BJ (cell line): ENCODE data around the gene MCCC1. TPM values are rescaled to one million over a fixed set of nuclear protein-coding genes. Genes with fewer than 3 reads are reported as not detected.
A peak's percentile ranks its signal among the peaks of the same experiment; 100 is the strongest.

Experiments used
- CTCF ChIA-PET: fragments of 350-600 bp; formaldehyde crosslinking; extraction: SDS; loops from one replicate; lab custom pipeline; 2021; ENCODE audit warnings: antibody characterized with exemption, inconsistent platforms; lab: Yijun Ruan, JAX
- POLR2A ChIA-PET: fragments of 300-600 bp; sonication (Branson Sonifier 250); formaldehyde crosslinking; extraction: SDS; loops from one replicate; lab custom pipeline; 2021; ENCODE audit warnings: antibody characterized with exemption; lab: Charles Lee
- DNase-seq: peaks from one replicate; pipeline ENCODE4 v3.0.0-alpha.2; 2011; ENCODE audit warnings: low read depth
- H3K27me3 ChIP-seq: 2 replicates; pipeline ENCODE4 v1.6.0; 2011; ENCODE audit warnings: low read length; ENCODE audit not compliant: control insufficient read depth, insufficient read depth
- H3K36me3 ChIP-seq: 2 replicates; pipeline ENCODE4 v1.5.1; 2011; ENCODE audit warnings: low read length; ENCODE audit not compliant: control insufficient read depth, insufficient read depth
- H3K4me3 ChIP-seq: 2 replicates; pipeline ENCODE4 v1.5.1; 2011; ENCODE audit warnings: low read depth, mild to moderate bottlenecking, control low read depth, low read length
- polyA plus RNA-seq: library from polyadenylated mRNA; depleted of rRNA; stranded (reverse); fragments of >200 nt; gene quantifications from 2 replicates; pipeline ENCODE4 v1.2.3, GENCODE V29; 2011
- TF ChIP-seq, protein P1 (sequence below): IDR thresholded peaks from 2 replicates; pipeline ENCODE4 v1.5.1; 2011; ENCODE audit warnings: low read depth, mild to moderate bottlenecking, control low read depth, inconsistent platforms, low read length, moderate library complexity; ENCODE audit not compliant: insufficient read depth

MCCC1 gene
- polyA plus RNA-seq, 1 experiment = 12.5 TPM

DNA sequence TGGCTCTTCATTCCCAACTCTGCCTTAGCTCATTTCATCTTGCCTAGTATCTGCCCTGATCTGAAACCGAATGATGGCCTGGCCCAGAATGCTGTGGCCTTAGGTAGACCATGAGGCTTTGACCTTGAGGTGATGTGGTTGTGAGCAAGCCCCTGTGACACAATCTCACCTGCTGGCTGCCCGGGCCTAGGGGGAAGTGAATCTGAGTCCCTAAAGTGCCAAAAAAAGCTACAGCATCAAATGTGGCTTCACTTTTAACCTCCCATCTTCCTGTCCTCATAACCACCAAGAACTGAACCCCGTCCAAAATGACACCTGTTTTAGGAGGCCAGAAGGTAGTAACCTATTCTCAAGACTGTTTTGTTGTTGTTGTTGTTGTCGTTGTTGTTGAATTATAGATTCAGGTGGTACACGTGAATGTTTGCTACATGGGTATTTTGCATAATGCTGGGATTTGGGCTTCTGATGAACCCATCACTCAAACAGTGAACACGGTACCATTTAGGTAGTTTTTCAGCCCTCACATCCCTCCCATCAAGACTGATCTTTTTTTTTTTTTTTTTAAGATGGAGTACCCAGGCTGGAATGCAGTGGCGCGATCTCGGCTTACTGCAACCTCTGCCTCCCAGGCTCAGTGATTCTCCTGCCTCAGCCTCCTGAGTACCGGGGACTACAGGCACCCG is 54.6 kb downstream of the MCCC1 start:
- no peak for DNase-seq
- H3K4me3 ChIP-seq = no peak overlapping the region
- POLR2A ChIA-PET = no interaction called here
- H3K27me3 ChIP-seq = no peaks in the 10 kb centered on the region
- H3K36me3 ChIP-seq = peaks cover 6% of the 10 kb centered on the region; the same call in 1 of the 2 replicates
- CTCF ChIA-PET = no interaction called here
- TF ChIP-seq, protein P1, sequence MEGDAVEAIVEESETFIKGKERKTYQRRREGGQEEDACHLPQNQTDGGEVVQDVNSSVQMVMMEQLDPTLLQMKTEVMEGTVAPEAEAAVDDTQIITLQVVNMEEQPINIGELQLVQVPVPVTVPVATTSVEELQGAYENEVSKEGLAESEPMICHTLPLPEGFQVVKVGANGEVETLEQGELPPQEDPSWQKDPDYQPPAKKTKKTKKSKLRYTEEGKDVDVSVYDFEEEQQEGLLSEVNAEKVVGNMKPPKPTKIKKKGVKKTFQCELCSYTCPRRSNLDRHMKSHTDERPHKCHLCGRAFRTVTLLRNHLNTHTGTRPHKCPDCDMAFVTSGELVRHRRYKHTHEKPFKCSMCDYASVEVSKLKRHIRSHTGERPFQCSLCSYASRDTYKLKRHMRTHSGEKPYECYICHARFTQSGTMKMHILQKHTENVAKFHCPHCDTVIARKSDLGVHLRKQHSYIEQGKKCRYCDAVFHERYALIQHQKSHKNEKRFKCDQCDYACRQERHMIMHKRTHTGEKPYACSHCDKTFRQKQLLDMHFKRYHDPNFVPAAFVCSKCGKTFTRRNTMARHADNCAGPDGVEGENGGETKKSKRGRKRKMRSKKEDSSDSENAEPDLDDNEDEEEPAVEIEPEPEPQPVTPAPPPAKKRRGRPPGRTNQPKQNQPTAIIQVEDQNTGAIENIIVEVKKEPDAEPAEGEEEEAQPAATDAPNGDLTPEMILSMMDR = no peak

DNA sequence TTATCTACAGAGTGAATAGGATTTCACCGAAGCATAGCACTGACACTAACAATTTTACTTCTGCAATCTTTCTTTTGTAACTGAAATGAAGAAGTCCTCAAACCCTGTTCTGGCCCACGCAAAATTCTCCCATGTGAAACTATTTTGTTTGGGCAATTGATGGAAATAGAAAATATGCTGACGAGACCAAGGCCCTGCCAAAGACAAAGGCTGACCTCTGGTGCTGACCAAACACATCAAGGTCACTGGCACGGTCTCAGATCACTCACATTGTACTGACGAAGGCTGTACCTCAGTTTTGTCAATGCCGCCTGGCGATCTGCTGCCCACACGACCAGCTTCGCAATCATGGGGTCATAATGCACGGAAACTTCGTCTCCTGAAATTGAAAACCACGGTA is 60.5 kb downstream of the MCCC1 start:
- DNase-seq = no peak
- Histone ChIP-seq H3K36me3 (peaks cover 4% of the 10 kb centered on the region), H3K27me3 (no peaks in the 10 kb centered on the region), H3K4me3 (no peak overlapping the region)
- ChIA-PET POLR2A (no interaction called here), CTCF (no interaction called here)
- TF ChIP-seq, protein P1 = no peak

DNA sequence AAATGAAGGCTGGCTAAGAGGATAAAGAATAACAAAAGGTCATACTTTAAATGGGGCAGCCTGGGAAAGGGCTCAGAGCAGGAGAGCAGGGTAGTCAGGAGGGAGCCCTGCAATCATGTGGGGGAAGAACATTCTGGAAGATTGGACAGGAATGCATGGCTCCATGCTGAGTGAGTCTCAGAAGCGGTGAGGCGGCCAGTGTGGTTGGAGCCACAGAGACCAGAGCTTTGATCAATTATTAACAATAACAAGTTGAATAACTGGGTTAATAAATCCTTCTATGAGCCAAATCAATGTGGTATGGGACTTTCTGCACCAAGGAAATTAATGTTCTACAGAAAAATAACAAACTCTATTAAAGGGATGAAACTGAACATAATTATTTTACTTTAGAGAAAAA is 61.1 kb downstream of the MCCC1 start:
- TF ChIP-seq, protein P1 = no peak
- Histone ChIP-seq H3K36me3 (peaks cover 3% of the 10 kb centered on the region), H3K27me3 (no peaks in the 10 kb centered on the region), H3K4me3 (no peak overlapping the region)
- ChIA-PET CTCF (no interaction called here), POLR2A (no interaction called here)
- DNase-seq = no peak

DNA sequence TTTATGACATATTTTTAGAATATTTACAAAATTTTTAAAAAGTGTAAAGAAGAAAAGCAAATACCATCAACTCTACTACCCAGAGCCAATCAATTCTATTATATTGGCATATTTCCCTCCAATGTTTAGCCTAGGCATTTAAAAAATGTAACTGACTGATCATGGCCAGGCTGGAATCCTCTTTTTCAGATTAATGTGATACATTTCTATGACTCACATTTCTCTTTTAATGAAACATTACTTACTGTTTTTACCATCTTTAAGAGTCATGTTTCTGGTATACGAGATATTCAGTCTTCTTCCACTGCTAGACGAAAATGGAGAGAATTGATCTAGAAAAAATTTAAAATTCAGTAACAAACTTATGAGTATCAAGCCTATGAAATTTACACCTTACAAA is 65.5 kb downstream of the MCCC1 start:
- CTCF ChIA-PET = interaction anchor here (0.6 to 0.7 kb wide), 3 partner anchors 23 to 182 kb away, joined by 3 read pairs; no protein-coding TSS in a partner anchor
- TF ChIP-seq, protein P1 = no peak
- POLR2A ChIA-PET = no interaction called here

DNA sequence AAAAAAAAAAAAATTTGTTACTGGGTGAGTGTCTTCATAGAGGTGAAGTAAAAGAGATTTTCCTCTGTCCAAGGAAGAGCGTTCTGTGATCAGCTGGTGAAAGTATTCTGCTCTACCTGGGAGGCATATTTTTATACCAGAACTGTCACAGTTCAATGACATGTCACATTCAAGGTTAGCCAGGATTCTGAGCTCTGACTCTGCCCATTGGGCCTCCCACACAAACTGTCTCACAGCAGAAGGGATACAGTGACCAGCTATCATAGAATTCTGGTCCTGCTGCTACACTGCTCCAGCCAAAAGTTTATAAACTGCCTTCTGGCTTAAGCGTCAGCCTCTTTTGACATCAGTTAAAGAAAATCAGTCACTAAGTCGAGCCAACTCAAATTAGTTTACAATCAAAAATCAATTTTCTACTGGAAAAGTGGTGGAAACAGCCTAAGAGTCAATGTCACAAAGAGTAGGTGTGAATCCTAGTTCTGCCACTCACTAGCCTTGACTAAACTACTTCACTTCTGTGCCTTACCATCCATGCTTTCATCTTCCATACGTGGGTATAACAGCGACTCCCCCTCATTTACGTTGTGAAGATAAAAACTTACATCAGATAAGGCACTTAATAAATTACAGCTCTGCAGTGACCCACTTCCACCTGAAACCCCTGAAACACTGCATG is 66.3 kb downstream of the MCCC1 start:
- DNase-seq = no peak
- no peak overlapping the region for H3K4me3 ChIP-seq
- POLR2A ChIA-PET = no interaction called here
- no peaks in the 10 kb centered on the region; the same call in 1 of the 2 replicates for H3K36me3 ChIP-seq
- H3K27me3 ChIP-seq = no peaks in the 10 kb centered on the region
- TF ChIP-seq, protein P1 = no peak
- CTCF ChIA-PET = no interaction called here

More for the DNA sequence above, 65.5 kb downstream of the MCCC1 start:
- no peaks in the 10 kb centered on the region for H3K27me3 ChIP-seq
- H3K36me3 ChIP-seq = no peaks in the 10 kb centered on the region; the same call in 1 of the 2 replicates
- DNase-seq = peak; percentile 21
- H3K4me3 ChIP-seq = no peak overlapping the region
